Measurements from ENCODE around the gene ULBP2. TPM values are rescaled to one million over a fixed set of nuclear protein-coding genes. Genes with fewer than 3 reads are reported as not detected.
"Not testable (repeated sequence)": the region's sequence is repeated elsewhere in the genome, so short reads cannot be mapped to it uniquely, and the experiment has no call there.

Gene ULBP2
- total RNA-seq, 1 donor from 2014 or later = 0.30 TPM

GRCh38 chr6:149955654-149956317 lies 14.0 kb downstream of the ULBP2 start:
- not testable (repeated sequence) for H3K27ac Mint-ChIP-seq (ENCODE audit: unreplicated experiment); H3K36me3 Mint-ChIP-seq (ENCODE audit: low read depth); H3K4me1 Mint-ChIP-seq; H3K4me3 Mint-ChIP-seq; DNase-seq (ENCODE audit: low read depth, low spot score); H3K9me3 Mint-ChIP-seq
- peaks cover 92% of the 10 kb centered on the region for H3K27me3 Mint-ChIP-seq (ENCODE audit: low read depth)

GRCh38 chr6:149958124-149958523 lies 16.3 kb downstream of the ULBP2 start:
- H3K9me3 Mint-ChIP-seq; H3K4me1 Mint-ChIP-seq; DNase-seq (ENCODE audit: low read depth, low spot score); H3K27ac Mint-ChIP-seq (ENCODE audit: unreplicated experiment); H3K4me3 Mint-ChIP-seq; H3K36me3 Mint-ChIP-seq (ENCODE audit: low read depth): not testable (repeated sequence)
- H3K27me3 Mint-ChIP-seq (ENCODE audit: low read depth) = peaks cover 90% of the 10 kb centered on the region

- Mint-ChIP-seq H3K27me3 (ENCODE audit: low read depth) (peaks cover 93% of the 10 kb centered on the region), H3K4me3 (peak overlapping the region; percentile 21), H3K4me1 (peaks cover 23% of the 10 kb centered on the region)
- H3K27ac Mint-ChIP-seq (ENCODE audit: unreplicated experiment); H3K9me3 Mint-ChIP-seq; H3K36me3 Mint-ChIP-seq (ENCODE audit: low read depth); DNase-seq (ENCODE audit: low read depth, low spot score): not testable (repeated sequence)
Measured at GRCh38 chr6:149959806-149960205, 18.0 kb downstream of the ULBP2 start.

- H3K4me1 Mint-ChIP-seq = peaks cover 27% of the 10 kb centered on the region
- H3K4me3 Mint-ChIP-seq = peak overlapping the region; percentile 21
- DNase-seq (ENCODE audit: low read depth, low spot score) = no peak
- TF ChIP-seq CTCF (conservative IDR thresholded peaks at IDR 0.05) = no peak
- no peaks in the 10 kb centered on the region for H3K9me3 Mint-ChIP-seq
- H3K36me3 Mint-ChIP-seq (ENCODE audit: low read depth) = no peaks in the 10 kb centered on the region
- no peak overlapping the region for H3K27ac Mint-ChIP-seq (ENCODE audit: unreplicated experiment)
- H3K27me3 Mint-ChIP-seq (ENCODE audit: low read depth) = peaks cover 93% of the 10 kb centered on the region
Measured at GRCh38 chr6:149960488-149960887, 18.7 kb downstream of the ULBP2 start.

- peaks cover 93% of the 10 kb centered on the region for H3K27me3 Mint-ChIP-seq (ENCODE audit: low read depth)
- H3K36me3 Mint-ChIP-seq (ENCODE audit: low read depth) = no peaks in the 10 kb centered on the region
- H3K4me1 Mint-ChIP-seq = peaks cover 32% of the 10 kb centered on the region
- H3K9me3 Mint-ChIP-seq = no peaks in the 10 kb centered on the region
- H3K4me3 Mint-ChIP-seq = peak overlapping the region; percentile 61
- no peak for DNase-seq (ENCODE audit: low read depth, low spot score)
- H3K27ac Mint-ChIP-seq (ENCODE audit: unreplicated experiment) = no peak overlapping the region
- peak; percentile 26 for TF ChIP-seq CTCF (conservative IDR thresholded peaks at IDR 0.05)
Measured at GRCh38 chr6:149961728-149962425, 20.1 kb downstream of the ULBP2 start.

- no peak for TF ChIP-seq CTCF (conservative IDR thresholded peaks at IDR 0.05)
- DNase-seq (ENCODE audit: low read depth, low spot score) = no peak
- H3K9me3 Mint-ChIP-seq = no peaks in the 10 kb centered on the region
- H3K27ac Mint-ChIP-seq (ENCODE audit: unreplicated experiment) = peak overlapping the region; percentile 94
- peak overlapping the region; percentile 95 for H3K4me3 Mint-ChIP-seq
- H3K27me3 Mint-ChIP-seq (ENCODE audit: low read depth) = peaks cover 94% of the 10 kb centered on the region
- H3K36me3 Mint-ChIP-seq (ENCODE audit: low read depth) = no peaks in the 10 kb centered on the region
- H3K4me1 Mint-ChIP-seq = peaks cover 32% of the 10 kb centered on the region
Measured at GRCh38 chr6:149962461-149963211, 20.8 kb downstream of the ULBP2 start.

GRCh38 chr6:149963212-149963461 lies 21.3 kb downstream of the ULBP2 start:
- no peak for TF ChIP-seq CTCF (conservative IDR thresholded peaks at IDR 0.05)

More at GRCh38 chr6:149963212-149963461, 21.3 kb downstream of the ULBP2 start:
- DNase-seq (ENCODE audit: low read depth, low spot score) = peak; percentile 41
- Mint-ChIP-seq H3K36me3 (ENCODE audit: low read depth) (no peaks in the 10 kb centered on the region), H3K27ac (ENCODE audit: unreplicated experiment) (peak overlapping the region; percentile 94), H3K9me3 (no peaks in the 10 kb centered on the region), H3K4me3 (peak overlapping the region; percentile 95), H3K4me1 (peaks cover 32% of the 10 kb centered on the region), H3K27me3 (ENCODE audit: low read depth) (peaks cover 94% of the 10 kb centered on the region)

All from neural crest cell (in vitro differentiated cells).